ENCODE data around the gene BIRC5.

GRCh38 chr17:78166416-78166815 lies 47.6 kb upstream of the BIRC5 start:
- TF ChIP-seq, protein P1, sequence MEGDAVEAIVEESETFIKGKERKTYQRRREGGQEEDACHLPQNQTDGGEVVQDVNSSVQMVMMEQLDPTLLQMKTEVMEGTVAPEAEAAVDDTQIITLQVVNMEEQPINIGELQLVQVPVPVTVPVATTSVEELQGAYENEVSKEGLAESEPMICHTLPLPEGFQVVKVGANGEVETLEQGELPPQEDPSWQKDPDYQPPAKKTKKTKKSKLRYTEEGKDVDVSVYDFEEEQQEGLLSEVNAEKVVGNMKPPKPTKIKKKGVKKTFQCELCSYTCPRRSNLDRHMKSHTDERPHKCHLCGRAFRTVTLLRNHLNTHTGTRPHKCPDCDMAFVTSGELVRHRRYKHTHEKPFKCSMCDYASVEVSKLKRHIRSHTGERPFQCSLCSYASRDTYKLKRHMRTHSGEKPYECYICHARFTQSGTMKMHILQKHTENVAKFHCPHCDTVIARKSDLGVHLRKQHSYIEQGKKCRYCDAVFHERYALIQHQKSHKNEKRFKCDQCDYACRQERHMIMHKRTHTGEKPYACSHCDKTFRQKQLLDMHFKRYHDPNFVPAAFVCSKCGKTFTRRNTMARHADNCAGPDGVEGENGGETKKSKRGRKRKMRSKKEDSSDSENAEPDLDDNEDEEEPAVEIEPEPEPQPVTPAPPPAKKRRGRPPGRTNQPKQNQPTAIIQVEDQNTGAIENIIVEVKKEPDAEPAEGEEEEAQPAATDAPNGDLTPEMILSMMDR (IDR thresholded peaks at IDR 0.05) = no peak
- TF ChIP-seq POLR2A (IDR thresholded peaks at IDR 0.05; ENCODE audit: low read depth) (no peak), EP300 (IDR thresholded peaks at IDR 0.05) (no peak), POLR2AphosphoS5 (IDR thresholded peaks at IDR 0.05) (no peak)
